ENCODE results near the gene BAIAP2L1. TPM values are rescaled to one million over a fixed set of nuclear protein-coding genes. Genes with fewer than 3 reads are reported as not detected.
A peak's percentile ranks its signal among the peaks of the same experiment; 100 is the strongest.

Gene BAIAP2L1
- total and polyA plus RNA-seq, 2 donors (not counting 3 experiments of a cell fraction or from before 2014, with no cell fraction given) = 0.32 to 1.1 TPM

- Histone ChIP-seq H3K4me3 (replicated peaks in 1 of 3; ENCODE audit: insufficient read depth in 1 of 3, low read depth in 1 of 3, low read length in 3 of 3) (no peak overlapping the region), H3K36me3 (ENCODE audit: control insufficient read depth in 2 of 2, extremely low read depth in 1 of 2, insufficient read depth in 2 of 2, low read length in 2 of 2) (peaks cover 2 to 29% of the 10 kb centered on the region in 2 experiments), H2AFZ (ENCODE audit: low read depth, low read length) (no peak overlapping the region), H4K20me1 (replicated peaks; ENCODE audit: control insufficient read depth, extremely low read depth, insufficient read depth, low read length) (peaks cover under 1% of the 10 kb centered on the region), H3K27me3 (ENCODE audit: control insufficient read depth in 2 of 2, insufficient read depth in 2 of 2, low read length in 2 of 2) (no peaks in the 10 kb centered on the region), H3K27ac (ENCODE audit: insufficient read depth, low read depth, low read length) (no peak overlapping the region), H3K4me2 (ENCODE audit: insufficient read depth, low read length) (no peak overlapping the region), H3K79me2 (ENCODE audit: control insufficient read depth, insufficient read depth, low read length) (peaks cover 24% of the 10 kb centered on the region), H3K9me3 (replicated peaks; ENCODE audit: control insufficient read depth, insufficient read depth, low read length) (no peaks in the 10 kb centered on the region), H3K9ac (replicated peaks; ENCODE audit: extremely low read depth, insufficient read depth, low read length) (no peak overlapping the region), H3K4me1 (ENCODE audit: control insufficient read depth, extremely low read depth, insufficient read depth, low read length) (no peaks in the 10 kb centered on the region), H3K9me1 (replicated peaks; ENCODE audit: control insufficient read depth, extremely low read depth, insufficient read depth, low read length) (no peaks in the 10 kb centered on the region)
- ChIA-PET POLR2A (no interaction called here), CTCF (interaction anchor here (0.7 to 3.7 kb wide), 8 partner anchors 22 to 546 kb away, joined by 3 to 18 read pairs (median 4); partner anchors contain the start of gene BAIAP2L1)
- TF ChIP-seq CTCF (IDR thresholded peaks at IDR 0.05; ENCODE audit: extremely low read depth in 1 of 2, insufficient read depth in 1 of 2, low read depth in 1 of 2, low read length in 2 of 2) (peak; percentile 58 to 69), EZH2 (IDR thresholded peaks at IDR 0.05; ENCODE audit: borderline replicate concordance, low read depth, low read length, severe bottlenecking) (no peak), POLR2A (IDR thresholded peaks at IDR 0.05; ENCODE audit: low read depth, low read length) (peak; percentile 63), POLR2AphosphoS5 (IDR thresholded peaks at IDR 0.05; ENCODE audit: insufficient read depth, low read depth, low read length) (peak; percentile 38)
- intact Hi-C loops (cut with micrococcal nuclease) (loop anchor here (1.0 to 10.0 kb wide), 2 partner anchors 106 to 540 kb away; partner anchors contain the start of gene BAIAP2L1), dilution Hi-C loops (cut with MboI; ENCODE audit: extremely low pct_ligation_motif_present, low sequenced_read_pairs) (no loop called here)
- FAIRE-seq (no peak), DNase-seq (ENCODE audit: low read depth, low spot score) (peak; percentile 32)
- BruUV-seq (replicated peaks) = no TSS peak
These were observed 106.0 kb downstream of the BAIAP2L1 start for GRCh38 chr7:98294798-98295382.

GRCh38 chr7:98294326-98294725 is 106.6 kb downstream of the BAIAP2L1 start:
- Histone ChIP-seq H3K27ac (ENCODE audit: insufficient read depth, low read depth, low read length) (no peak overlapping the region), H3K9me1 (replicated peaks; ENCODE audit: control insufficient read depth, extremely low read depth, insufficient read depth, low read length) (no peaks in the 10 kb centered on the region), H3K4me2 (ENCODE audit: insufficient read depth, low read length) (no peak overlapping the region), H3K4me3 (replicated peaks in 1 of 3; ENCODE audit: insufficient read depth in 1 of 3, low read depth in 1 of 3, low read length in 3 of 3) (no peak overlapping the region), H2AFZ (ENCODE audit: low read depth, low read length) (no peak overlapping the region), H3K9me3 (replicated peaks; ENCODE audit: control insufficient read depth, insufficient read depth, low read length) (no peaks in the 10 kb centered on the region), H3K4me1 (ENCODE audit: control insufficient read depth, extremely low read depth, insufficient read depth, low read length) (no peaks in the 10 kb centered on the region), H3K27me3 (ENCODE audit: control insufficient read depth in 2 of 2, insufficient read depth in 2 of 2, low read length in 2 of 2) (no peaks in the 10 kb centered on the region), H3K36me3 (ENCODE audit: control insufficient read depth in 2 of 2, extremely low read depth in 1 of 2, insufficient read depth in 2 of 2, low read length in 2 of 2) (peaks cover 2 to 33% of the 10 kb centered on the region in 2 experiments), H3K79me2 (ENCODE audit: control insufficient read depth, insufficient read depth, low read length) (peaks cover 30% of the 10 kb centered on the region), H3K9ac (replicated peaks; ENCODE audit: extremely low read depth, insufficient read depth, low read length) (no peak overlapping the region), H4K20me1 (replicated peaks; ENCODE audit: control insufficient read depth, extremely low read depth, insufficient read depth, low read length) (peaks cover 2% of the 10 kb centered on the region)
- DNase-seq (ENCODE audit: low read depth, low spot score) (no peak), FAIRE-seq (no peak)
- CTCF ChIA-PET = interaction anchor here (0.7 to 3.7 kb wide), 7 partner anchors 21 to 547 kb away, joined by 3 to 18 read pairs (median 4); no protein-coding TSS in a partner anchor
- intact Hi-C loops (cut with micrococcal nuclease) = loop anchor here (10.0 kb wide), 1 partner anchor 540 kb away; no protein-coding TSS in a partner anchor
- POLR2A ChIA-PET = no interaction called here
- BruUV-seq (replicated peaks) = no TSS peak
- TF ChIP-seq MYC (IDR thresholded peaks at IDR 0.05; ENCODE audit: low read depth, low read length) (no peak), JUN (IDR thresholded peaks at IDR 0.05; ENCODE audit: borderline replicate concordance, insufficient read depth, insufficient read length, low read depth) (no peak), GATA2 (IDR thresholded peaks at IDR 0.05; ENCODE audit: insufficient read depth, insufficient read length, low read depth, low read length) (no peak), FOS (IDR thresholded peaks at IDR 0.05; ENCODE audit: borderline replicate concordance, insufficient read depth, low read length) (no peak)
- dilution Hi-C loops (cut with MboI; ENCODE audit: extremely low pct_ligation_motif_present, low sequenced_read_pairs) = no loop called here

Measured in endothelial cell of umbilical vein (primary cell).